Forelimb muscle (tissue), 1 donor: ENCODE measurements around the gene FBXL7. TPM values are rescaled to one million over a fixed set of nuclear protein-coding genes. Genes with fewer than 3 reads are reported as not detected.

ENCODE experiments used
- DNase-seq: peaks from one replicate; pipeline ENCODE4 v3.0.0-alpha.2; 2013; ENCODE audit warnings: low read depth
- polyA plus RNA-seq: library from polyadenylated mRNA; unstranded; fragments of 120-200 nt; gene quantifications from one replicate; pipeline ENCODE4 v1.2.1, GENCODE V29; 2013; ENCODE audit not compliant: insufficient read length

FBXL7 gene
- polyA plus RNA-seq, 1 donor, result 20.0 TPM

DNA sequence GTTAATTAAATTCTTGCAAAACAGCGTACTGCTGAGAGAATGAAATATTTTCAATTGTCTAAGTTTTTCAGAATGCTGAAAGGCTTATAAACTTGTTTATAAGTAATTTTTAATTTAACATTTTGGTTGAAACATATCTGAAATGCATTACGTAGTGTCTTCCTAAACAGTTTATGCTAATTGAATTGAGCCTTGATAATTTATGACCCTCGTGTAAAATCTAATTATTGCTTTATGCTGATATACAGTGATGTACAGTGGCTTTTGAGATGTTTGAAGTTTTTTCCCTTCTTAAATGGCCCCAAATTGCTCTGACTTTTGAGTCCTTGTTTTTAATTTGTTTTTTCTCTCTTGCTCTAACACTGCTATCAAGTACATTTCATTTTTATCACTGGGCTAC, 262.7 kb downstream of the FBXL7 start:
- DNase-seq, result no peak

DNA sequence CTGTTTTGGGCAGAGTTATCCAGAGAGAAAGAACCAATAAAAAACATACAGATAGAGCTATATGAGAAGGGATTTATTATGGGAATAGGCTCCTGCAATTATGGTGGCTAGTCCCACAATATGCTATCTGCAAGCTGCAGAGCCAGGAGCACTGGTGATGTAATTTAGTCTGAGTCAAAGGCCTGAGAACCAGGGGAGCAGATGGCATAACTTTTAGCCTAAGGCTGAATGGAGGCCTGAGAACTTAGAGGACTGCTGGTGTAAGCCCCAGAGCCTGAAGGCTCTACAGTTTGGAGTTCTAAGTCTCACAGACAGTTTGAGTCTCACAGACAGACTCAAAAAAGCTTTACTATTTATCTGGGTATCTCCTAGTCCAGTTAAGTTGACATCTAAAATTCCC, 263.8 kb downstream of the FBXL7 start:
- DNase-seq, result no peak

DNA sequence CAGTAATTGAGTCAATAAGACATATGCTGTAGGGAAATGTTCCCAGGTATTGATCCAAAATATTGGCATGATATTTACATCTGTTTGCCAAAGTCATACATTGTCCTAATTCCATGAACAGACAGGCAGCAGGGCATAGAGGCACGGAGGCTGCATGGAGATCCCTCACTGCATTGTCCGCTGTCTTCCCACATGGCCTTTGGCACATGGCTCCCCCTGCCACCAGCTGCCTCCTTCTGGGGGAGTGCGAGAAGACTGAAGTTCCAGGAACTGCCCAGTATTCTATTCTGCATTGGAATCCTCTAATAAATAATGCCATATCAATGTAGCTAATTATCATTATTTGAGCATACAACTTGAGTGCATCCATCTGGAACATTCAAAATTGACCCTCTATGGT, 269.0 kb downstream of the FBXL7 start:
- no peak for DNase-seq

DNA sequence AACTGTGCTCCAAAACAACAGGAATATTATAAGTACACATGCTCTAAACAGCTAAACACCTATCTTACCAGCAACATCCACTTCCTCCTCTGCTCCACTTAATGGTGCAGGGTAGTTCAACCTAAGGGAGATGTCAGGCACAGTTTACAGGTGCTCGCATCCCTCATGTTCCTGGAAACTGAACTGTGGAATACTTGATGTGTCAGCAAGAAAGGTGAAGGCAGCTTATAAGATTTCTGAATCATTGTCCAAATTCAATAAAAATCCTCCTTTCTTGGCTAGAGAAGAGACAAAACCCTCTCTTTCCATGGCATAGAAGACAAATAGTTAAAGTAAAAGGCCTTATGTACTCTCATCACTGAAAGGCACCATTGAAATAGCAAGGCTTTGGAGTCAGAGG, 272.2 kb downstream of the FBXL7 start:
- DNase-seq, result no peak

DNA sequence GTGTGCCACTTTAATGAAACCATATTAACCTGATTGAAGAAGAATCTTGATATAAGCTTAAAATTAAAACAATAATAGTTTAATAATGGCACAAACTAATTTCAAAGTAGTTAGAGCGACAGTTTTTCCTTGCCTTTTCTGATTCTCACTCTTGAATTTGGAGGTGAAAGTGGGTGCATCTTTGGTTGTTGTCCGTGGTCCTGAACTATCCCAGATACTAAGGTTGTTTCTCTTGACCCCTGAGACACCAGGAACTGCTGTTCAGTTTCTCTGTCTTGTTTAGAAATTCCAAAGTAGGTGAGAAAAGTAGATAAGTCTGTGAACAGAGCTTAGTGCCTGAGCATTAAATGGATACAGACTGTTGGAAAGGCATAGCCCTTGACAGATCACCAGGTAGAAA, 274.7 kb downstream of the FBXL7 start:
- no peak for DNase-seq

DNA sequence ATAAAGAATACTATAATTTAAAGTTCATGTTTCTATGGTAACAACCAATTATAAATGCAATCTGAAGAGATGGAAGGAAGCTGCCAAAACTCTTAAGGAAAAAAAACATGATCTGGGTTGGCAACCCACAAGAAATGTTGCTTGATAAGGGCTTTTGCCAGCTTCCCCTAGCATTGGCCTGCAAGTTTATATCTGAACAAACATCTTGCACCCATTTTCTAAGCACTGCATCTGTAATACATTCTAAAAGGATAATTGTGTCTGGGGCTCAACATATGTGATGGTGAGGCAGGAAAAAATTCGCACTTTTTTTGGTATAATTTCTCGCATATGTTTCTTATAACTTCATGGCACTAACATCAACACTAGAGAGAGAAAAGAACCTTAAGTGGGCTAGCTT, 276.4 kb downstream of the FBXL7 start:
- DNase-seq, result no peak

DNA sequence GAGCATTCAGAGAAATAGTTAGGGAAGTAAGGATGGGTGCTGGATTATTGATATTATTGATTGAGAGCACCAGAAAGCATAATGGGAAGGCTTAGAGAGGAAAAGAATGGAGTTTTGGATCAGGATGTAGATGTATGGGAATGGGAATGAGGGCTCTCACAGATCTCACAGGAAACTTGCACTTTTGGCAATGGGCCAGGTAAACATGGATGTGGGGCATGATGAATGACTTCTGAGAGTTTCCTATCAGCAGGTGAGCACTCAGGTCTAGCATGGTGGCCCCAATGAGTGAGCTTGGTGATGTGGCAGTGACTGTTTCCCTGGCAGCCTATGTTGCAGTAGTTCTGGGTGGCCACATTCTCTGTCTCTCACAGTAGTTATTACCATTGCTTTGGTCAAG, 283.8 kb downstream of the FBXL7 start:
- no peak for DNase-seq

DNA sequence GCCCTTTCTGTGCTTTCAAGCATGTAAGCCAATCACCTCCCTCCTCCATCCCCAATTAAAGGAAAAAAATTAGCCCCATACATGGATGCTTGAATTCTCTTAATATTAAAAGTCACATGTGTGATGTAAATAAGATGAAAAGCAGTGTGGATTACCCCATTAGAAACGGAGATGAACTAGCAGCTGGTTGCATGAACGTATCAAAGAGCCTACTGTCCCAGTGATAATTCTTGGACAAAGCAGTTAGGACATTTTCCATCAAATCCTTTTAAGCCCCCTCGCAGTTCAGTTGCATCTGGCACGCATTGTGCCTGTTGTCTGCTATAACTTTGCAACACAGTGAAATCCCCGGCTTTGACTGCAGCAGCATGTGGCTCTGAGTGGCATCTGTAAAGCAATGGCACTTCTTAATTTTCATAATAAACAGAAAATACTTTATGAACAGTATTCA, 285.6 kb downstream of the FBXL7 start:
- DNase-seq, result no peak

DNA sequence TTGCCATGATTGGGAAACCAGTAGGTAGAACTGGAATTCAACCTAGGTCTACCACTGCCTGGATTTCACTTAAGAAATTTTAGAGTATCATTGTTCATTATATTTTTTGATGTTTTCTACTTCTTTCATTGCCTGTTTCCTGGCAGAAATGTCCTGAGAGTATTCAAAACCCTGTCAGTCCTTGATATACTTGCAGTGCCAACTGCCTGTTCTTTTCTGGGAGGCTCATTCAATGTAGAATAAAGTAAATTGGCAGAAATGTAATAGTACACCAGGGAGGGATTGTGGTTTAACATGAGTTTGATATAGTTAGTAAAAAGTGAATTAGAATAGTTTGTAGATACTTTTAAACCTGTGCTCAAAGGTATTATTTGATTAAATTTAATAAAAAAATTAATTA, 286.3 kb downstream of the FBXL7 start:
- no peak for DNase-seq

DNA sequence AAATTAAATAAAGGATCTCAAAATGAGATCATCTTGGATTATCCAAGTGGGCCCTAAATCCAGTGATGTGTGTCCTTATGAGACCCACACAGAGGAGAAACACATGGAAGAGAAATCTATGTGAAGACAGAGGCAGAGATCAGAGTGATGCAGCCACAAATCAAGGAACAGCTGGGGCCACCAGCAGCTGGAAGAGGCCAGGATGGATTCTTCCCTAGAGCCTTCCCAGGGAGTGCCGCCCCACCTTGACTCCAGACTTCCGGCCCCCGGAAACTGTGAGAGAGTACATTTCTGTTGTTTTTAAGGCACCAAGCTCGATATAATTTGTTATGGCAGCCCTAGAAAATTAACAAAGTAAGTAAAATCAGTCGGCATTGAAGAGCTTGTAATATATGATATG, 286.9 kb downstream of the FBXL7 start:
- DNase-seq, result no peak

DNA sequence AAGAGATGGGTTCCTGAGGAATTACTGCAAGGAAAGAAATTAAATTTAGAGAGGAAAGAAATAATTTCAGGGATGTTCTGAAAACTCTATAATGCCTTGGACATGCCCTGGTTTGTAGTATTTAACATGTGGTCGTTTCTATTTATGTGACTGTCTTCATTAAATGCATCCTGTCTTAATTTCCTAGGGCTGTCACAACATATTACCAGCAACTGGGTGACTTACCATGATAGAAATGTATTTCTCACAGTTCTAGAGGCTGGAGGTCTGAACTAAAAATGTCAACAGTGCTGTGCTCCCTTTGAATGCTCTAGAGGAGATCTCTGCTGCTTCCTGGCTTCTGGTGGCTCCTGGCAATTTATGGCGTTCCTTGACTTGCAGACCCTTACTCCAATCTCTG, 287.7 kb downstream of the FBXL7 start:
- no peak for DNase-seq

DNA sequence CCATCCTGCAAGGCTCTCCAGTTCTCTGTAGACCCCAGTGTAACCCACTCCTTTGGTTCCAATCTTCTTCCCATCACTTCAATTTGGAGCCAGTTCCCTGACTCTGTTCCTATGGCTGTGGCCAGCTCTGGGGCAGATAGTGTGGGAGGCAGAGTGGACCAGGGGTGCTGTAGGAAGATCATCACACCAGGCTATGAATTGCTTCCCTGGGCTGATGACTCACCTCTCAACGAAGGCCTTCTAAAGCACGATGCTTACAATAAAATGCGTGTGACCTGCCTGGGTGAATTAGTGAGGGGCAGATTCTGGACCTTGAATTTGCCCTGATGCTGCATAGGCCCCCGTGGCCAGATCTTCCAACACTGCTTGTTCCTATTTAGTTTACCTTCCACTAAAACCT, 289.7 kb downstream of the FBXL7 start:
- no peak for DNase-seq

DNA sequence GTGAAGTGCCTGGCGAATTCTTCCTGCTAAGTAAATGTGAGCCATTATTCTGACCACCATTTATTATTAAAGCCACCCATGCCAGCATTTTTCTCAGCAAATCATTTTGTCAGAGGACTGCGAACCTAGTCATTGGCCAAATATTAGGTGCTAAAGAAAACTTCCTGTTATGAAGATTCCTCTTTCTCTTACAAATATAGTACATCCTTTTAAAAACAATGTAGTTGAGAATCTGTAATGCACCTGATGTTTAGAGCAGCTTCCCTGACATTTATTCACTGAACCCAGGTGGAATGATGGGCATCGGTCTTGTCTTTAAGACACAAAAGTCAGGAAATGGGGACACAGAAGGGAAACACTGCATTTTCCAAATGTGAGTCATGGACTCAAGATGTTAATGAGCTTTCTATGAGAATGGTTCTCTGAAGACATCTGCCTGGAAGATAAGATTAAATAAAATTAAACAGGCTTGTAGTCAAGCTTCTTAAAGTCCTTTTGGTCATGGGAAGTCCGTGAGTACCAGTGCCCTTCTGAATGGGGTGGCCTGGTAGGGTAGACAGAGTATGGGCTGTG, 290.6 kb downstream of the FBXL7 start:
- DNase-seq, result no peak

DNA sequence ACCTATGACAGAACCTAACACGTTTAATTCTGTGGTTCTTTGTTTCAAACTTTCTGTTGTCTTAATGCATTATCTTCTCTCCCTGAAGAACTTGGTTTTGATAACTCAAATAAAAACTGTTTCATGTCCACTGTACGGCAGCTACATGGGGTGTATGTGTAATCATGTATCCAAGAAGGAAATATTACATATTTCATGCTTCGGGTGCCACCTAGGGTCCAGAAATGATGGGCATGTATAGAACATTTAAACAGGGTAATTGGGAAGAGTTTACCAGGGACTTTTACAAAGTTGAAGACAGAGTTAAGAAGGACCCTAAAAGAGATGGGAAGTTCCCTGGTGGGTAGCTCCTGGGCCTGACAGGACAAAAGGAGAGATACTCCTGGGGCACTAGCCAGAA, 291.3 kb downstream of the FBXL7 start:
- no peak for DNase-seq

DNA sequence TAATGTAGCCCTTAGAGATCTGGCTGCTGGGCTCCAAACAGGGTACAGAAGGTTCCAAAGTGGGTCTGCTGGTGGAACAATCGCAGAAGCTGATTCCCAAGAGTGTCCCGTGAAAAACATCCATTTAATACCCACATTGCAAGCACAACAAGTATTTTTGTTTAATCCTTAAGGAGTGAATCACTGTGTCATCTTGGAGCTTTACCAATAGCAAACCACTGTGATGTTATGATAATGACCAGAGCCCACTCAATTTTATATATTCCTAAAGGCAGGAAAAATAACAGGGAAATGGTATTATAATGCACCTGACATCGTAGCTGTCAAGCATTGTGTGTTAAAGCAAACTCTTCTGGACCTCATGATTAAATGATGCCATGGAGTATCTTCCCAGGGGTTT, 291.9 kb downstream of the FBXL7 start:
- no peak for DNase-seq

DNA sequence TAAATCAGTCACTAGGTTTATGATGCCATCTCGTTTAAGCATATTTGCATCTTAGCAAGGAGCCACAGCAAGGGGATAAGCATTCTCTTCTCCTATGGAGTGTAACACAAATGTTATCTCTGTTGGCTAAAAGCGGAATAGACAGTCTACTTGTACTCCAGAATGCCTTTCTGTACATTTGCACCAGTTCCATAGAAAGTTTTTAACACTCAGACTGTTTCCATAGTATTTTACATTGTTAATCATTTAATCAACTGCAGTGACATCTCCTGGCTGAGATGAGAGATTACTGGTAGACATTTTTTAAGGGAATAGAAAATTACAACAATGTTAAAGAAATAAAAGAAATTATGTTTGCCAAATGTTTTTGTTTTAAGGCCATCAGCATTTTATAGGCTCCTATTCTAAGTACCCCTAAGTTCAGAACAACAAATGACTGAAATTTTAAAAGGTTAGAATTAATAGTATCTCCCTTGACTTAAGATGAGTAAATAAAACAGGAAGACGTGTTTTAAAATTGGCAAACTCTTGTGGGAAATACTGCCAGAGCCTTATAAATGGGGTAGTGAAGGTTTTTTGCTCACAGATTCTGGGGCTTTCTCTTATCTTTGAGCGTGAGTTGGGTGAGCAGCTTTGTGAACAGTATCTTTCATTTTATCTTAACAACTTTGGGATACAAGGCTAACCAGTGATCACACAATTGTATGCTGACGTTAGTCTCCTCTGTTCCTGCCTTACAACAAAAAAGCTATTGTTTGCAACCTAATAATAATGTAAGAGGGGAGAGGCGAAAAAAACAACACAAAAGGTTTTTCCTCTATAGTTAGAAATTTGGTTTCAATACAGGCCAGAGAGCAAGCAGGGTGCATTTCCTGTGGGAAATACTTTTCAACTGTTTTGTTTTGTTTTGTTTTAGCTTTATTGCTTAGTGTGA, 294.3 kb downstream of the FBXL7 start:
- no peak for DNase-seq

DNA sequence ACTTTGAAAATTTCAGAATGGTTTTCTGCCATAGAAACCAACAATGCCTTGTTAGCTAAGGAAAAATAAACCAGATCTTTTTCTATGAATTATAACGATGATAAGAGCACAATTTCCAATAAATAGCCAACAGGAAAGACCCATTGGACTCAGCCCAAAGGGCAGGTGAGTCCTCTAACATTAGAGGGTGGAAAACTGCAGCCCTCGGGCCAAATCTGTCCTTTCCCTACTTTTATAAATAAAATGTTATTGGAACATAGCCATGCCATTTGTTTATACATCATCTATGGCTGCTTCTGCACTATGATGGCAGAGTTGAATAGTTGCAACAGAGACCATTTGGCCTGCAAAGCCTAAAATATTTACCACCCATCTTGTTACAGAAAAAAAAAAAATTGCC, 296.1 kb downstream of the FBXL7 start:
- DNase-seq, result no peak

DNA sequence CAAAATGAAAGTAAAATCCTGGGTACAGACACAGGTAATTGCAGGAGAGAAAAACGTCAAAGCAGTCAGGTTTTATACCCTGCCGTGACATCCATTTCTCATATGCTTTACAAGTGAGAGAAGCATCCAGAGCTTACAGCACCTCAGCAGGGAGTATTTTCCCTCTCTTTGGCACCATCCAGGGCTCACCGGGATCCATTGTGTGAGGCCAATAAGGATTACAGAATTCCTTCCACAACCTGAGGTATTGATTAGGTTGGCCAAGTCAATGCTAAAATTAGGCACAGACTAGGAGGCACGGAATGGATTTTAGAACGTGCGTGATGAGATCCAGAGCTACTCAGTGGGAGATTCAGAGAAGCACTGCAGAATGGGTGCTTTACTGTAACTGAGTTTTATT, 296.6 kb downstream of the FBXL7 start:
- no peak for DNase-seq

DNA sequence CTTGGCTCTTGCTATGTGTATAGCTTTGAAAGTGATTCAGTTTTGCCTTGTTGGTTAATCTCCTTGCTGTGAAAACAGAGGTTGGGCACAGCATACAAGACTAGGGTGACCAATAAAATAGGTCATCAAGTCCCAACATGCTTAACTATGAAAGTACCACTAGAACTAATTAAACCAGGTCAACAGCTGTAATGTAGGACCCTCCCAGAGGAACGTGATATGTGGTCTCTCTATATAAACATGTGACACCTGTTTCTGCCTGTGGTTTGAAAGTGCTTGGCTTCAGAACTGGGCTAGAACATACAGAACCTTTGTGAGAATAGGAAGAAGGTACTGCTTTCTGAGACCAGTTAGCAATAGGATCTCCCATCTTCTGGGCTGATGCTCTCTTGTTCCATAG, 297.1 kb downstream of the FBXL7 start:
- no peak for DNase-seq

DNA sequence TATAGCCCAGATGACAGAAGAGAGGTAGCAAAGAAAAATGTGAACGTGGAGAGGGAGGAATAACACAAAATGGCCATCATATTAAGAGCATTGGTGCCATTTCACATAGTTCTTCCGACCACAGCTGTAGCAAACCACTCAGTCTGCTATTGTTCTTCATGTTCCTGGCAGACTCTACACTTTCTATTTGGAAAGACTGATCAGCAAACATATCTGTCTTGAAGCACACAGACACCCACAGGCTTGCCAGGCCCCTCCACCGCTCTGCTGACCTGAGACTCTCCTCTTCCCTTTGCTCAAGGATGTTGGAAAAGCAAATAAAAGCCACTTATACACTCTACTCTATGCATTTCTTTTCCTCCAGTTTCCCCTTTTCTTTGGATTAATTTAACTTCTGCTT, 298.0 kb downstream of the FBXL7 start:
- no peak for DNase-seq

DNA sequence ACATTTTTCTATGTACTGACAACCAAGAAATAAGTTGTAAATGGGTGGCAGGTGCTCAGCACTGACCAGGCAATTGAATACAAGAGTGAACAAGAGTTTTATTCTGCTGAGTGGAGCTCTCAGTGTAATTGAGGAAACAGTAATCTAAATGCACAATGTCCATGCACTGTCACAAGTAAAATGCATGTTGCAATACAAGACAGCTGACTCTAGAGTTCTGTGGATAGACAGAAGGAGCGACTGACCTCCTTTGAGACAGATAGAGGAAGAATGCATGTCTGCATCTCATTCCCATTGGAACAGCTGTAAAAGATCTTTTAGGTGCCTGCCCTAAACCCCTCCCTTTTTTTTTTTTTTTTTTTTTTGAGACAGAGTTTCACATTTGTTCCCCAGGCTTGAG, 299.0 kb downstream of the FBXL7 start:
- DNase-seq, result no peak

DNA sequence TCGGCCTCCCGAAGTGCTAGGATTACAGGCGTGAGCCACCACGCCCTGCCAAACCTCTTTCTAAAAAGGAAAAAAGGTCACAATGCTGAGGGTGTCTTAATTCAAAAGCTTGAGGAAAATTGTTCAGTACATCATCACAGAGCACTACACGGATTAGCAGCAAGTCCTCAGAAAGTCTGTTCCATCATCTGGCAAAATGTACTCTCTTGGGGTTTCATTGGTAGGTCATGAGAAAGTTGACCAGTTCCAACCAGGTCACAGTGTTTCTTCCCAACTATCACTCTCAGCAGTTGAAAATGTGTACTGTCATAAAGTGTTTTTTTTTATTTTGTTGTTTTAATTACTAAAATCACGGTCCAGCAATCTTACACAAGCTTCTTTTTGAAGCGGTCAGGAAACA, 299.6 kb downstream of the FBXL7 start:
- no peak for DNase-seq

DNA sequence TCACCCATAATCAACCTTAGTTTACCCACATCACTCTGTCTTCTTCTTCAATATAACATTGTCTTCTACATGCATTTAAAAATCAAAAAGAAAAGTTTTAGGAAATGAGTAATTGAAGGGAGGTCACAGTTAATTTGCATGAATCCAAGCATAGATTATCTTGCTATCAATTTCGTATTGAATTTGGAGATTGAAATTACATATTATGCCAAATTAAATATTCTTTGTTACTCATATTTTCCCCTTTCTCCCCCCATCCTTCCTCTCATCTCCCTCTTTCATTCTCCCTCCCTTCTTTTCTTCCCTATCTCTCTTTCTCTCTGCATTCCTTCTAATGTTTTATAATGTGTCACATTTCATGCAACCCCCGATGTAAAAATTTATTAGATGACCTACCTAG, 303.3 kb downstream of the FBXL7 start:
- no peak for DNase-seq

DNA sequence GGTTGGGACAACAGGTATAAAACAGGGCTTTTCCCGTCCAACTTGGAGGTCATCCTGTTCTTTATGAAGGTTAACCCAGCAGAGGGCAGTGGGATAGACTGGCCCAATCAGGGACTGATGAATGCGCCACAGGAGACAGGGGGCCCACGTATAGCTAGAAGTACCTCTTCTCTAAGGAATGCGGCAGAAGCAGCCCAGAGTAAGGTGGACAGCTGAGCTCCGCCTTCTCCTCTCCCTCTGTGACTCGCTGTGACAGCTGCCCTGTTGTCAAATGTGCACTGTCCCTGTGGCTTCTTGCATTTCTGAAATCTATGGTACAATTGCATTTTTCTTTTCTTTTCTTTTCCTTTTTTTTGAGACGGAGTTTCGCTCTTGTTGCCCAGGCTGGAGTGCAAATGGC, 306.6 kb downstream of the FBXL7 start:
- DNase-seq, result no peak
